ENCODE data around the gene GPR161. TPM values are rescaled to one million over a fixed set of nuclear protein-coding genes. Genes with fewer than 3 reads are reported as not detected.
"Not testable (repeated sequence)": the region's sequence is repeated elsewhere in the genome, so short reads cannot be mapped to it uniquely, and the experiment has no call there.

GPR161 gene
- total RNA-seq, 1 donor from 2014 or later: 36.4 TPM

DNA sequence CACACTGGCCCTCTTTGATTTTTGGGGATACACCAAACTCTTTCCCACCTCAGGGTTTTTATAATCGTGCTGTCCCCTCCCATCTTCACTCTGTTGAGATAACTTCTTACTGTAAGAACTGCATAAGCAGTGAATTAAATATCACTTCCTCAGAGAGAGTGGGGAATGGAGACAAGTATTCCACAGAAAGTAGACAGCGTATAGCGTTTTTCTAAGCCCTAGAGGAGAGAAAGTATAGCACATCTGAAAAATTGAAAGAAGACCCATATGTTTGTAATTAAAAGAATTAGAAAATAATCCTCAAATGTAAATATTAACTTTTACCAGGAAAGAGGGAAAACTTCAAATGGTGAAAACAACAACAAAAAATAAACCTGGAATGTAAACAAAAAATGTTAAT is 67.3 kb downstream of the GPR161 start:
- Mint-ChIP-seq H3K27ac (no peak overlapping the region), H3K4me1 (no peaks in the 10 kb centered on the region), H3K4me3 (no peak overlapping the region), H3K9me3 (no peaks in the 10 kb centered on the region), H3K36me3 (peaks cover 25% of the 10 kb centered on the region), H3K27me3 (ENCODE audit: low read depth) (no peaks in the 10 kb centered on the region)
- no peak for TF ChIP-seq CTCF (IDR thresholded peaks at IDR 0.05; ENCODE audit: unreplicated experiment)
- DNase-seq (ENCODE audit: low spot score in 2 of 2, unreplicated experiment in 2 of 2): no peak

DNA sequence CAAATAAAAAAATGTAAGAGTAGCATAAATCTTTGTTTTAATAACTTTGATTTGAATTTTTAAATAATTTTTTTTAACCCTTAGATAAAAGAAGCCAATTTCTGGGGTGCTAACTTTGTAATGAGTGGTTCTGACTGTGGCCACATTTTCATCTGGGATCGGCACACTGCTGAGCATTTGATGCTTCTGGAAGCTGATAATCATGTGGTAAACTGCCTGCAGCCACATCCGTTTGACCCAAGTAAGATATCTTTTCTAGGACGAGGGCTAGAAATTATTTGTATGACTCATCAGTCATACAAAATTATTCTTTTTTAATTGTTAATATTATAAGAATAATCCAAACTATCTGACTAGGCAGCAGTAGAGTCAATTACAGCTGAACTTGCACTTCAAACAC is 71.2 kb downstream of the GPR161 start:
- DNase-seq (ENCODE audit: low spot score in 2 of 2, unreplicated experiment in 2 of 2): no peak
- Mint-ChIP-seq H3K4me3 (no peak overlapping the region), H3K36me3 (peaks cover 14% of the 10 kb centered on the region), H3K27ac (no peak overlapping the region), H3K9me3 (no peaks in the 10 kb centered on the region), H3K4me1 (no peaks in the 10 kb centered on the region), H3K27me3 (ENCODE audit: low read depth) (no peaks in the 10 kb centered on the region)
- no peak for TF ChIP-seq CTCF (IDR thresholded peaks at IDR 0.05; ENCODE audit: unreplicated experiment)

- Mint-ChIP-seq H3K4me1 (no peaks in the 10 kb centered on the region), H3K4me3 (no peak overlapping the region), H3K36me3 (peaks cover 21% of the 10 kb centered on the region), H3K9me3 (no peaks in the 10 kb centered on the region), H3K27me3 (ENCODE audit: low read depth) (no peaks in the 10 kb centered on the region), H3K27ac (no peak overlapping the region)
- no peak for TF ChIP-seq CTCF (IDR thresholded peaks at IDR 0.05; ENCODE audit: unreplicated experiment)
- no peak for DNase-seq (ENCODE audit: low spot score in 2 of 2, unreplicated experiment in 2 of 2)
These were observed 72.5 kb downstream of the GPR161 start for GRCh38 chr1:168064216-168064615.

GRCh38 chr1:168057921-168058320 is 78.8 kb downstream of the GPR161 start:
- Mint-ChIP-seq H3K4me1 (no peaks in the 10 kb centered on the region), H3K9me3 (no peaks in the 10 kb centered on the region), H3K36me3 (peaks cover 19% of the 10 kb centered on the region), H3K27me3 (ENCODE audit: low read depth) (no peaks in the 10 kb centered on the region), H3K27ac (no peak overlapping the region), H3K4me3 (no peak overlapping the region)
- no peak for TF ChIP-seq CTCF (IDR thresholded peaks at IDR 0.05; ENCODE audit: unreplicated experiment)
- DNase-seq (ENCODE audit: low spot score in 2 of 2, unreplicated experiment in 2 of 2): no peak

DNA sequence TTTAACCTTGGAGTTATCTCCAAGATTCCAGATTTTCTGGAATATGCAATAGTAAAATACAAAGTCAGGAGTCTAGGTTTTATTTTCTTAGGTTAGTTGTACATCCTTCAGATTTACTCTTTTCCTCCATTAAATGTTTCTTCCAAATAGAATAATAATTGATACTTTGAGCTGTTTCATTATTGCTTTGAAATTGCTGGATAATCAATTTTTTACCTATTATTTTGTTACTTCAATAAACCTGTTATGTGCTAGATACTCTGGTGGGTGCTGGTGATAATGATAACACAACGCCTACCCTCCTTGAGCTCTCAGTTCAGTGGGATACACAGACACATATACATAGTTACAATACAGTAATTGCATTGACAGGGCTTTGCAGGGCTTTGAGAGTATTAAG is 79.4 kb downstream of the GPR161 start:
- H3K36me3 Mint-ChIP-seq: peaks cover 19% of the 10 kb centered on the region
- H3K27ac Mint-ChIP-seq: no peak overlapping the region
- no peaks in the 10 kb centered on the region for H3K27me3 Mint-ChIP-seq (ENCODE audit: low read depth)
- no peak for TF ChIP-seq CTCF (IDR thresholded peaks at IDR 0.05; ENCODE audit: unreplicated experiment)
- H3K4me3 Mint-ChIP-seq: no peak overlapping the region
- H3K9me3 Mint-ChIP-seq: no peaks in the 10 kb centered on the region
- H3K4me1 Mint-ChIP-seq: no peaks in the 10 kb centered on the region
- no peak for DNase-seq (ENCODE audit: low spot score in 2 of 2, unreplicated experiment in 2 of 2)

DNA sequence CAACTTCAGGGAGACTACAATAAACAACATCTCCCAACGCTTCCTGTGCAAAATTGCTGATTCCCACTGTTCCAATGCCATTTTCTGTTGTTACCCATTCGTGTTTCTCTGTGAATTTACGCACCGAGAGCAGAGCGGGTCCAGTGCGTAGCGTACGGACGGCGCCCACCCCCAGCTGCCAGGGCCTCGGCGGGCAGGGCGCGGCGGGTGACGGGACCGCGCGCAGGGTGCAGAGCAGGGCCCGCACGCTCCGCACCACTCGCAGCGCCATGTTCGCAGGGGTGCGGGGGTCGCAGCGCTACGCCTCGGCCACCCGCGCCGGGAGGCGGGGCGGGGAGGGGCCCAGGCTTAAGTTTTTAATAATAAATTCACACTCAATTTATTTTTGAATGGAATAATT is 80.6 kb downstream of the GPR161 start:
- not testable (repeated sequence) for H3K9me3 Mint-ChIP-seq; H3K4me3 Mint-ChIP-seq; H3K4me1 Mint-ChIP-seq; H3K27me3 Mint-ChIP-seq (ENCODE audit: low read depth); H3K27ac Mint-ChIP-seq; DNase-seq (ENCODE audit: low spot score in 2 of 2, unreplicated experiment in 2 of 2)
- H3K36me3 Mint-ChIP-seq: peaks cover 19% of the 10 kb centered on the region
